Uterus (tissue), 2 donors: Measurements from ENCODE around the gene VWC2L.

Source experiments
- POLR2A ChIP-seq, 2 donors: fragments of 450-650 bp; IDR thresholded peaks; one replicate each; pipeline ENCODE4 v1.6.1; 2016; ENCODE audit warnings: antibody characterized with exemption in 2 of 2, mild to moderate bottlenecking in 1 of 2, moderate library complexity in 1 of 2
- TF ChIP-seq, protein P1 (sequence below), 4 experiments: fragments of 200-600 bp in 2 of 4; fragments of 450-650 bp in 2 of 4; sonication (generic) in 2 of 4; IDR thresholded peaks; one replicate each; pipeline ENCODE4 v1.5.1; 2016 to 2019; ENCODE audit warnings: antibody characterized with exemption in 4 of 4, mild to moderate bottlenecking in 2 of 4, moderate library complexity in 1 of 4

DNA sequence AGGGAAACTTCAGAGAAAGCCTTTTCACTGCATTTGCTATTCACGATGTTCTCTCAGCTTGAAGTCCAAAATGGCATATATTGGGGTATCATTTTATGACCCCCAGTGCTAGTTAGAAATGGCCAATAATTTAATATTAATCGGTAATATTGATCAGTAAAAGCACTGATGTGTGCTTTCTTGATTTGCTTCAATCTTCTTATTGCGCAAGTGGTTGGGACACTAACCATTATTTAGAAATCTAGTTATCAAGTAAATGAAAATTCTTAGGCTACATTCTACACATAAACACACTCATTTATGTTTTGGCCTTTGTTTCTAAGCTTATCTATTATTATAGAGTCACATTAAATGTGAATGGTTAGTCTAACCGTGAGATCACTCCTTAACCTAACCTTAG lies 49.7 kb upstream of the VWC2L start:
- TF ChIP-seq, protein P1, sequence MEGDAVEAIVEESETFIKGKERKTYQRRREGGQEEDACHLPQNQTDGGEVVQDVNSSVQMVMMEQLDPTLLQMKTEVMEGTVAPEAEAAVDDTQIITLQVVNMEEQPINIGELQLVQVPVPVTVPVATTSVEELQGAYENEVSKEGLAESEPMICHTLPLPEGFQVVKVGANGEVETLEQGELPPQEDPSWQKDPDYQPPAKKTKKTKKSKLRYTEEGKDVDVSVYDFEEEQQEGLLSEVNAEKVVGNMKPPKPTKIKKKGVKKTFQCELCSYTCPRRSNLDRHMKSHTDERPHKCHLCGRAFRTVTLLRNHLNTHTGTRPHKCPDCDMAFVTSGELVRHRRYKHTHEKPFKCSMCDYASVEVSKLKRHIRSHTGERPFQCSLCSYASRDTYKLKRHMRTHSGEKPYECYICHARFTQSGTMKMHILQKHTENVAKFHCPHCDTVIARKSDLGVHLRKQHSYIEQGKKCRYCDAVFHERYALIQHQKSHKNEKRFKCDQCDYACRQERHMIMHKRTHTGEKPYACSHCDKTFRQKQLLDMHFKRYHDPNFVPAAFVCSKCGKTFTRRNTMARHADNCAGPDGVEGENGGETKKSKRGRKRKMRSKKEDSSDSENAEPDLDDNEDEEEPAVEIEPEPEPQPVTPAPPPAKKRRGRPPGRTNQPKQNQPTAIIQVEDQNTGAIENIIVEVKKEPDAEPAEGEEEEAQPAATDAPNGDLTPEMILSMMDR (IDR thresholded peaks at IDR 0.05): no peak
- no peak for TF ChIP-seq POLR2A (IDR thresholded peaks at IDR 0.05)
